Endodermal cell (in vitro differentiated cells): Measurements from ENCODE around the gene ZSCAN20. TPM values are rescaled to one million over a fixed set of nuclear protein-coding genes. Genes with fewer than 3 reads are reported as not detected.

Source experiments
- DNase-seq: peaks from one replicate; pipeline ENCODE4 v3.0.0-alpha.2; 2017
- H3K27ac ChIP-seq: 2 replicates; pipeline ENCODE4 v1.5.1; 2013; ENCODE audit warnings: mild to moderate bottlenecking, low read depth, low read length, moderate library complexity
- H3K27me3 ChIP-seq: 2 replicates; pipeline ENCODE4 v1.6.1; 2013; ENCODE audit warnings: mild to moderate bottlenecking, low read length, moderate library complexity; ENCODE audit not compliant: insufficient read depth, control insufficient read depth, poor library complexity, severe bottlenecking
- H3K36me3 ChIP-seq: 2 replicates; pipeline ENCODE4 v1.7.0; 2013; ENCODE audit warnings: mild to moderate bottlenecking, low read length, moderate library complexity; ENCODE audit not compliant: control insufficient read depth, insufficient read depth
- H3K4me1 ChIP-seq: one replicate; pipeline ENCODE4 v1.7.0; 2013; ENCODE audit warnings: low read length; ENCODE audit not compliant: control insufficient read depth, insufficient read depth
- H3K4me3 ChIP-seq: 2 replicates; pipeline ENCODE4 v1.5.1; 2013; ENCODE audit warnings: mild to moderate bottlenecking, low read length, moderate library complexity
- H3K9ac ChIP-seq: 2 replicates; pipeline ENCODE4 v1.6.1; 2013; ENCODE audit warnings: mild to moderate bottlenecking, low read length, moderate library complexity; ENCODE audit not compliant: poor library complexity, severe bottlenecking; ENCODE audit errors: extremely low read depth
- H3K9me3 ChIP-seq: 2 replicates; pipeline ENCODE4 v1.6.1; 2013; ENCODE audit warnings: mild to moderate bottlenecking, low read length, moderate library complexity; ENCODE audit not compliant: control insufficient read depth
- H3K27ac Mint-ChIP-seq: 2 replicates; pipeline ENCODE4 v1.8.0; 2020; ENCODE audit warnings: mixed read lengths
- H3K27me3 Mint-ChIP-seq: 2 replicates; pipeline ENCODE4 v1.8.0; 2021; ENCODE audit warnings: mild to moderate bottlenecking, mixed read lengths; ENCODE audit not compliant: insufficient read depth
- H3K36me3 Mint-ChIP-seq: 2 replicates; pipeline ENCODE4 v1.8.0; 2020; ENCODE audit warnings: low read depth, mixed read lengths
- H3K4me1 Mint-ChIP-seq: 2 replicates; pipeline ENCODE4 v1.8.0; 2020; ENCODE audit warnings: mixed read lengths
- H3K4me3 Mint-ChIP-seq: 2 replicates; pipeline ENCODE4 v1.8.0; 2020; ENCODE audit warnings: mild to moderate bottlenecking, moderate library complexity, mixed read lengths
- H3K9me3 Mint-ChIP-seq: 2 replicates; pipeline ENCODE4 v1.8.0; 2020; ENCODE audit warnings: mild to moderate bottlenecking, mixed read lengths
- WGBS, 2 experiments: methylation state at CpG; one replicate each; pipeline versions ENCODE4 v1.1.5 to v1.1.7; 2013; ENCODE audit warnings: missing lambda C conversion rate in 2 of 2, mixed read lengths in 1 of 2; ENCODE audit not compliant: insufficient coverage in 1 of 2, insufficient read length in 1 of 2; 5-methylcytosine and 5-hydroxymethylcytosine counted together
- total RNA-seq, 2 donors: library from RNA; stranded (reverse); fragmentation: NEBNext Ultra II Directional in 1 of 2; extraction: Animal tissue kit (Norgen Biotek cat#: 25700) in 1 of 2; gene quantifications; 2 replicates in 1 of 2; 3 replicates in 1 of 2; pipeline ENCODE4 v1.2.1, GENCODE V29; 2021
- TF ChIP-seq, protein P1 (sequence below): fragments of 200-600 bp; sonication (generic); conservative IDR thresholded peaks from 2 replicates; pipeline ENCODE4 v1.5.0; 2021; ENCODE audit warnings: antibody characterized with exemption, mild to moderate bottlenecking

Gene ZSCAN20
- total RNA-seq, 2 donors from 2014 or later, result 5.8 to 6.1 TPM

DNA sequence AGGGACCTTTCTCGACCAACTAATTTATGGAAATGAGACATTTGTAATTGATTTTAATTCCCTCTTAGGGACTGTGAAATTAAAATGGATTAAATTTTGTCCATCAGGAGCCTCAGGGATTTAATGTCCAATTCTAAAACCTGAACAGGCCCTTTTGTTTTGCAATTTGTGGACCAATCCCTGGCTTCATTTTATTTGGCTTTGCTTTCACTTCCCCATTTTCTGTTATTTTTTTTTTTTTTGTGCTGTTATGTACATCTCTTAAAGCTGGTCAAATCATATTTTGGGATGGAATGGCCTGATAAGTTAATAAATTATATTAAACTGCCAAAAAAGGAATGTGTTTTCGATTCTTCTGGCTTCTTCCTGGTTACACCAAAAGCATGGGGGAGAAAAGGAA is 28.9 kb downstream of the ZSCAN20 start:
- Mint-ChIP-seq H3K4me1 (no peaks in the 10 kb centered on the region), H3K27me3 (no peaks in the 10 kb centered on the region), H3K27ac (no peak overlapping the region), H3K4me3 (no peak overlapping the region), H3K9me3 (peaks cover 21% of the 10 kb centered on the region), H3K36me3 (peaks cover 16% of the 10 kb centered on the region)
- WGBS, 2 experiments, result 94 to 100% methylated on average over 2 of the region's 2 CpGs
- Histone ChIP-seq H3K9ac (no peak overlapping the region), H3K4me1 (no peaks in the 10 kb centered on the region), H3K9me3 (peaks cover 4% of the 10 kb centered on the region), H3K27ac (no peak overlapping the region), H3K36me3 (no peaks in the 10 kb centered on the region), H3K4me3 (no peak overlapping the region), H3K27me3 (no peaks in the 10 kb centered on the region)
- TF ChIP-seq, protein P1, sequence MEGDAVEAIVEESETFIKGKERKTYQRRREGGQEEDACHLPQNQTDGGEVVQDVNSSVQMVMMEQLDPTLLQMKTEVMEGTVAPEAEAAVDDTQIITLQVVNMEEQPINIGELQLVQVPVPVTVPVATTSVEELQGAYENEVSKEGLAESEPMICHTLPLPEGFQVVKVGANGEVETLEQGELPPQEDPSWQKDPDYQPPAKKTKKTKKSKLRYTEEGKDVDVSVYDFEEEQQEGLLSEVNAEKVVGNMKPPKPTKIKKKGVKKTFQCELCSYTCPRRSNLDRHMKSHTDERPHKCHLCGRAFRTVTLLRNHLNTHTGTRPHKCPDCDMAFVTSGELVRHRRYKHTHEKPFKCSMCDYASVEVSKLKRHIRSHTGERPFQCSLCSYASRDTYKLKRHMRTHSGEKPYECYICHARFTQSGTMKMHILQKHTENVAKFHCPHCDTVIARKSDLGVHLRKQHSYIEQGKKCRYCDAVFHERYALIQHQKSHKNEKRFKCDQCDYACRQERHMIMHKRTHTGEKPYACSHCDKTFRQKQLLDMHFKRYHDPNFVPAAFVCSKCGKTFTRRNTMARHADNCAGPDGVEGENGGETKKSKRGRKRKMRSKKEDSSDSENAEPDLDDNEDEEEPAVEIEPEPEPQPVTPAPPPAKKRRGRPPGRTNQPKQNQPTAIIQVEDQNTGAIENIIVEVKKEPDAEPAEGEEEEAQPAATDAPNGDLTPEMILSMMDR, result no peak
- DNase-seq, result no peak

DNA sequence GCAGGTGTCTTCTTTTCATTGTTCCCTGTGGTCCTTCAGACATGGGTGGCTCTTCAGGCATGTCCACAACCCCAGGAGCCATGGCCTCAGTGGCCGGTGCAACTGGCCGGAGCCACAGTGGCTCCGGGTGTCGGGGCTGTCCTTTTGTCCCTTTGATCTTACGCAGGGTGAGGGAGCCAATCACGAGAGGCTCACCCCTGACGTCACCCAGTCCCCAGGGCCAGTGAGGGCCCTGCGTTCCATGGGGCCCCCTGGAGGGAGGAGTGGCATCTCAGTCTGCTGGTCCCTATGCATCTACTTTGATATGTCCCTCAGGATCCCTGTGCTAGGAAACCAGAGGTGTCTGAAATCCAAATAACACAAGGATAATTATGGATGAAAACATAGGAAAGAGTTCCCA is 29.3 kb downstream of the ZSCAN20 start:
- Mint-ChIP-seq H3K9me3 (peaks cover 16% of the 10 kb centered on the region), H3K4me3 (no peak overlapping the region), H3K27me3 (no peaks in the 10 kb centered on the region), H3K4me1 (no peaks in the 10 kb centered on the region), H3K27ac (no peak overlapping the region), H3K36me3 (peaks cover 12% of the 10 kb centered on the region)
- 91 to 100% methylated on average over 6 to 8 of the region's 8 CpGs for WGBS, 2 experiments
- DNase-seq, result no peak
- no peaks in the 10 kb centered on the region for H3K4me1 ChIP-seq
- H3K9ac ChIP-seq, result no peak overlapping the region
- no peaks in the 10 kb centered on the region for H3K9me3 ChIP-seq
- H3K4me3 ChIP-seq, result no peak overlapping the region
- no peaks in the 10 kb centered on the region for H3K36me3 ChIP-seq
- H3K27me3 ChIP-seq, result no peaks in the 10 kb centered on the region
- TF ChIP-seq, protein P1, result no peak
- H3K27ac ChIP-seq, result no peak overlapping the region

DNA sequence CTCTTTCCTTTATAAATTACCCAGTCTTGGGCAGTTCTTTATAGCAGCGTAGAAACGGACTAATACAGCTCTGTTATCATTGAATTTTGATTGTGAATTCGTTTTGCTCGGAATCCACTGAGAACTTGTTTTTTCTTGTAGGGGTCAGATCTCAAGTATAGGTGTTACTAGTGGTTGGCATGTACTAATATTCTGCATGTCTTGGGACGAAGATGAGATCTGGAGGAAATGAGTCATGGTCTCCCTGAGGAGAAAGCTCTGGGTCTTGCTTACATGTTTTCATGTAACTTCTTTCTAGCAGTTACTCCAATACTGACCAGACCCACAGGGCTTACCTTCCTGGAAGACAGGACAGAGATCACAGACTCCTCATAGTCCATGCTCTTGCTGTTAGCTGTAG is 30.3 kb downstream of the ZSCAN20 start:
- no peaks in the 10 kb centered on the region for H3K4me1 ChIP-seq
- H3K4me3 ChIP-seq, result no peak overlapping the region
- peaks cover 5% of the 10 kb centered on the region for H3K9me3 ChIP-seq
- H3K27ac Mint-ChIP-seq, result no peak overlapping the region
- H3K9me3 Mint-ChIP-seq, result peaks cover 7% of the 10 kb centered on the region
- no peaks in the 10 kb centered on the region for H3K27me3 Mint-ChIP-seq
- H3K4me1 Mint-ChIP-seq, result no peaks in the 10 kb centered on the region
- H3K36me3 ChIP-seq, result no peaks in the 10 kb centered on the region
- peaks cover 5% of the 10 kb centered on the region for H3K36me3 Mint-ChIP-seq
- H3K9ac ChIP-seq, result no peak overlapping the region
- H3K27me3 ChIP-seq, result no peaks in the 10 kb centered on the region
- no peak overlapping the region for H3K27ac ChIP-seq
- no peak for DNase-seq
- no peak overlapping the region for H3K4me3 Mint-ChIP-seq
- TF ChIP-seq, protein P1, result no peak
- 88 to 91% methylated on average over 4 of the region's 5 CpGs for WGBS, 2 experiments
